DMS153 treated with DMSO at 0.1 percent for 48 hours (cell line): Measurements from ENCODE around the gene KLF13.

ENCODE experiments used
- DNase-seq: peaks from one replicate; lab custom pipeline; 2025; ENCODE audit not compliant: unreplicated experiment; lab: John Stamatoyannopoulos, UW

KLF13 gene

DNA sequence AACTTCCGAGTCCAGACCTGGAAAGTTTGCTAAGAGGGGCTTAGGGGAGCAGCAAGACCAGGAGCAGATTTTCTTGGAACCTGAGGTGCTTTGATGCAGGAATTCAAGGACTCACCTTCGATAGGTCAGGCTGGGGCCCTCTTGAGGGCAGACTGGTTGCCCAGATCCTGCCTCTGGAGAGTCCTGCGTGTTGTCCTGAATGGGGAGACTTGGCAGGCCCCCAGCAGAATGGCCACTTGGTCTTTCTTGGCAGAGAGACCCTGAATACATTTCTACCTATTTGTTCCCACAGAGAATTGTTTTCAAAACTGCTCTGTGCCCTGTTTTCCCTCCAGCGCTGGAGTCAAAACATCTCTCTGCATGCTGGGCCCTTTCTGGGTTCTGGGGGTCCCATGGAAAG is 4.2 kb downstream of the KLF13 start:
- DNase-seq, result no peak

DNA sequence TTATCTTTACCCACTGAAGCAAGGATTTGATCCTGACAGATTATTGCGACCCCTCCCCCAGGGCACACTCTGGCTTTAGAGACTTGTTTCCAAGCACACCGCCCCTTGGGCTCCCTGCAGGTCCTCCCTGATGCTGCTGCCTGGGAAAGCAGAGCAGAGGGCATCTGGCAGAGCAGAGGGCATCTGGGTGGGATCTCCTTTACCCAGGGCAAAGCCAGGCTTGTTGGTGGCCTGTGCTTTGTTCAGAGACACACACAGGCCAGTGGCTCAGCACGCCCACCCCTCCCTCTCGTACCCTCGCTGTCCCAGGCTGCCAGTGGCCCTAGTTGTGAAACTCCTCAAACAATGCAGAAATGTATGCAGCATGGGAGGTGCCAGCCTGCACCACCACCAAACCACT is 4.8 kb downstream of the KLF13 start:
- DNase-seq, result no peak

DNA sequence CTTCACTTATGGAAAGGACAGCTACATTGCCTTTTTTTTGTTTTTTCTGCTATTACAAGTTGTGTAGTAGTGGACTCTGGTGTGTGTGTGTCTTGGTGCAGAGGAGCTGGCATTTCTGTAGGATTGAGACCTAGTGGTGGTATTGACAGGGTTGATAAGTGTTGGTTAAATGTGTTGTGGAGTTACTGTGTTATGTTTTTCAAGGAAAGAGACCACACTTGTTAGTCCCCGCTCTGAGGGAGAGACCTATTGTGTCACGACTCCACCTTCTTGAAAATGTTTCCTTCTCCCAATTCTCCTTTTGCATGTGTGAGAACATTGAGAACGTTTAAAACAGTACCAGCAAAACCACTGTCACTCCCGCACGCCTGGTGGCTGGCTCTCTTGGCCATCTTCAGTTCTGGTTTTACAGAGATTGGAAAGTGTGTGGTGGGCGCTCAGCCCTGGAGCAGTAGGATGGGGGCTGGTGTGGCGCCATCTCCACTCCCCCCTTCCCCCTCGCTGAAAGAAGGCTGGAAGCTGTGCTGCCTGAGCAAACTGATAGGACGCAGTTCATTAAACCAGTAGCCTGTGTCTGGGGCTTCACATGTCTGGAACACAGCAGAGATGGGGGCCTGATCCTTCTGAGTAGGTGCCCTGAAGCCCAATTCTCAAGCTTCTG is 5.5 kb downstream of the KLF13 start:
- no peak for DNase-seq

DNA sequence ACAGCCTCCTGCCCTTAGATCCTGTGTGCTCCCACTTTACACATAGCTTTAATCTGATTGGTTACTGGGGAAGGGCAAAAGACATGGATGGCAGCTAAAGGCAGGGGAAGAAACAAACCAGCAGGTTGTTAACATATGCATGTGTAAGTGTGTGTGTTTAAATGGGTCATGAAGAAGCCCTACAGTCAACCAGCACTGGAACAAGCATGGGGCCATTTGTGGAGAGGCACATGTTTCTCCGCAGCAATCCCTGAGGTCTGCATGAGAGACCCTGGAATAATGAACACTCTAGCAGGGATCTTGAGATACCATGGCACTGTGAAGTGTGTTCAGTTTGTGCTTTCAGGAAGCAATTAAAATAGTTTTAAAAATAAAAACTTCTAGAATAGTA is 6.0 kb downstream of the KLF13 start:
- DNase-seq, result no peak

DNA sequence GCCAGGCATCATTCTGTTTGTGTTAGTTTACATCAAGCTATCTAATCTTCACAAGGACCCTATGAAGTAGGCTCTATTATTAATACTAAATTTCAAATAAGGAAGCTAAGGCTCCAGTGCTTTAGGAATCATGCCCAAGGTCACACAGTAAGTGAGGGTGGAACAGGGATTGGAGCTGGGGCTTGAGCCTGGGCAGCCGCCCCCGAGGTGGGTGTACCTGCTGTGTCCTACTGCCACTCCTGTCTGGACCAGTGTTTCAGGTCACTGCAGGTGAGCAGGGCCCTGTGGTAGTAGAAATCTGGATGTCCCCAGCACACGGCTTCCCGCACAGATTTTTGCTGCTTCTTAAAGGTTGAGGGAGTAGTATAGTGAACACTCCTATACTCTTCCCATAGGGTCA is 6.5 kb downstream of the KLF13 start:
- DNase-seq, result no peak

DNA sequence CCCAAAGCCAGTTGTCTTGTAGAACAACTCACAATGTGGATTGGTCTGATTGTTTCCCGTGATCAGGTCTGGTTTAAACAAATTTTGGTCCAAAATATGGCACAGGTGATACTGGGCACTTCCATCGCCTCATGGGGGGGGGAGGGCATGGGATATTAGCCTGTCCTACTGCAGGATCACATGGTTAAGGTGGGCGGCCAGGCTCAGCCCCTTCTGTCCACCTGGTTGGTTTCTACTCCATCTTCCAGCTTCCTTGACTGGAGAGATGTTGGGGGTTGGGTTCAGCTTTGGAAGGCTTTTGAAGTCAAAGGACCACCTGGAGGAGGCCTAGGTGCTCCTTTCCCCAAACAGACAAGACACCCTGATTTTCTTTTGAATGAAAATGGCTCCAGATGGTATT is 7.2 kb downstream of the KLF13 start:
- no peak for DNase-seq

DNA sequence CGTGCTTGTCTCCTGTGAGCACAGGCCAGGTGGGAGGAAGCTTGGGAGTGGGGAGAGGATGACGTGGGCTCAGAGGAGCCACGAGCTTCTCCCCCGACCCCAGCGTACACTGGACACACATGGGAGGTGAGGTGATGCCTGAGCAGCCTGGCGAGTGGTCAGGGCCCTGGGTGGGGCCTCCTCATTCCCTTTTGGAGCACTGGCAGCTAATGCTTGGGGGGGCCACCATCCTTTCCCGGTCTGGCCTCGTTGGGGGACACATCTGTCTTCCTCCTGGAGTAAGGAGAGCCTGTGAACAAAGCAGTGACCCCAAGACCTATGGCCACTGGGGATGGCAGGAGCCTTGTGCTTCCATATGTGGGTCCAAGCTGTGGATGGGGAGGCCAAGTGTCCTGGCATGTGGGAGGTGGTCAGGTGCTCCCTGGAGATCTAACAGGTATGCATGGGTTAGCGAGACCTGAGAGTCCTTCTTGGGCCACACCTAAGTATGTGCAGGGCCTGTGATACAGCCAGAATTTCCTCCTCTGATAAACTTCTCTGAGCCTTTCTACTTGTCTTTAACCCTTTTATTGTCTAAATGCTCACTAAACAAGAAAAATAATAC is 9.5 kb downstream of the KLF13 start:
- no peak for DNase-seq

DNA sequence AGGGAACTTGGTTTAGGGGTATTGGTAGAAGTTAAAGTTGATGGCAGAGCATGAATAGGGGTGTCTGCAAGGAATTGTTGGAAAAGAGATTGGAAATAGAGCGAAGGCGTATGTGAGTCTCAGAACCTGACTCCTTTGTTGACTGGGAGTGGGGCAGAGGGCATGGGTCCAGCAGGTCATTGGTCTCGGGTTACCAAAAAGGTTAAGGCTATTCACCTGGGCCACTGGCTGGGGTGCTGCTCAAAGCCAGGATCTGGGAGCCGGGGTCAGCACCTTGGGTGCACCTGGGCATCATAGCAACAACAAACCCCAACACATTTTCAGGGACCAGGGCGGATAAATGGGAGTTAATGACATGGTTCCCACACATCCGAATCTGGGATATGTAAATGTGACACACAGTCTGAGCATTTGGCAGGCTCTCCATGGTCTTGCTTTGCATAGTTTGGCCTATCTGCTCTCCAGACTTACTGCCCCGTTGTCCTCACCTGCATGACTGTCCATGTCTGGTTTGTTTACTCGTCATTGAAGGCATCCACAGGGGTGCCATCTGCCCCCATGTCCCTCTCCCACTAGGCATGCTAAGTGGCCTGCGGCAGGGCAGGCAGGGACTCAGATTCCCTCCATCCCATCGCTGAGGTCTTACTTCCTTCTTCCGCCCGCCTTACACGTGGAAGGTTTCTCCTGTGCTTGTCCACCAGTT is 10.1 kb downstream of the KLF13 start:
- no peak for DNase-seq

DNA sequence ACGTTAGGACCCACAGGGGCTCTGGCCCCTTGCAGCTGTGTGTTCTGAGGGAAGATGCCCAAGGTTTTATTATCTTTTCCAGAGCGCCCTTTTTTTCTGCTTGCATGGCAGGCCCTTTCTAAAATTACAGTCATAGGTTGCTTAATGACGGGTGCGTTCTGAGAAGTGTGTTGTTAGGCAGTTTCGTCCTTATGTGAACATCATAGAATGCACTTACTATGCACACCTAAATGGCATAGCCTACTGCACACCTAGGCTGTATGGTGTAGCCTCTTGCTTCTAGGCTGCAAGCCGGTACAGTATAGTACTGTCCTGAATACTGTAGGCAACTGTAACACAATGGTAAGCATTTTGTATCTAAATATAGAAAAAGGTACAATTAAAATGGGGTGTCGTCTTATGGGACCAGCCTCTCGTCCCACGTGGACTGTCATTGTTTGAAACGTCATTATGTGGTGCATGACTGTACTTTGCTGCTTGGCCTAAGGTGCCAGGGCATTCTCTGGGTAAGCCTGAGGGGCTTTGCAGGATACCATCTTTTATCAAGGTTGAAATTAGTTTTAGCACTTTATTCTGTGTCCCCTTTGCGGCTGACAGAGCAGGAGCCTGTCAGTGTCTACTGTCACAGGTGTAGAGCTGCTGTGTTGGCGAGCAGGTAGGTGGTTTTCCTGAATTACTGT is 10.9 kb downstream of the KLF13 start:
- no peak for DNase-seq

DNA sequence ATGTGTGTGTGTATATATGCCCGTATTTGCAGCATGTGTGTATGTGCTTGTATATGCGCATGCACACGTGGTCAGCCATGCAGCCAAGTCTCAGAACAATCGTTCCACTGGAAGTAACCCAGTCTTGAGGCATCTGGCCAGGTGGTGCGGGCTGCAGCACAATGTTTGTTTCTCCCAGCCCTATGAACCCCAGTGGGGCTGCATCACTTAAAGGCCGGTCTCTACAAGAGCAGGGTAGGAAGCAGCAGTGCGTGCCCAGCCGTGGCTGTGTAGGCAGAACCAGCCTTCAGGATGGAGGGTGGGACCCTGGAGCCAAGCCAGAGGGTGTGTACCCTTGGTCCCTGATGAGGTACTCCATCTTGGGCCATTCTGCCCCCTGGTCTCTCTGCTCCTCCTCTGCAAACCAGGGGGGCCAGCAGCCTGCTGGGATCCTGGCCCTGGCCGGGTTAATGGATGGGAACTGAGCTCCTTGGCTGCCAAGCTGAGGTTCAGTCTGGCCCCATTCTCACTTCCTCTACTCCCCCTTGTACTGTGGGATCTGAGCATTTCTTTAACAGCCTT is 11.8 kb downstream of the KLF13 start:
- DNase-seq, result no peak

DNA sequence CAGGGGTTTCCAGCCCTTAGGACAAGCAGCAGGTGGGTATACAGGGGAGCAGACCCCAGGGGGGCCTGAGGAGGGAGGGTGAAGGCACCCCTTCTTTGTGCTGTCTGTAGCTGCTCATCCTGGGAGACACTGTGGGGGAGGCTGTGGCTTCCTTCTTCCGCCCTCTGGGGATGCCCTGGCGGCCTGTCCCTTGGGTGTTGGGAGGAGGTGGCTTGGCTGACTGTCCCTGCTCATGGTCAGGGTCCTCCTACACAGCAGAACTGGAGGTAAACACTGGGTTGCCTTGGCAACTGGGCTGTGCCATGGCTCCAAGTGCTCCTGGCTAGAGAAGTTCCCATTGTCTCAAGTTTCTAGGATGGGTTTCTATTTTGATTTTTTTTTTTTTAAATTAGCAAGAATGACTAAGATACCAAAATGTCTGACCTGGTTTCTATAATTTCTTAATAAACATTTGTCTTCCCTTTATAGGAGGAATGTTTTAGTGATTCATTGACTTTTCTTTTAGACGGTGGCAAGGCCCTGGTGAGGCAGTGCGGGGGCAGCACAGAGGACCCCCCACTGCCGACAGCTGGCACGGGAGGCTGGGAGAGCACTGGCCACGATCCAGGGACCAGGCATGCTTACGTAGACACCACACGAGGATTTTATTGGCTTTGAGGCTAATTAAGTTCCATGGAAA is 12.4 kb downstream of the KLF13 start:
- no peak for DNase-seq

DNA sequence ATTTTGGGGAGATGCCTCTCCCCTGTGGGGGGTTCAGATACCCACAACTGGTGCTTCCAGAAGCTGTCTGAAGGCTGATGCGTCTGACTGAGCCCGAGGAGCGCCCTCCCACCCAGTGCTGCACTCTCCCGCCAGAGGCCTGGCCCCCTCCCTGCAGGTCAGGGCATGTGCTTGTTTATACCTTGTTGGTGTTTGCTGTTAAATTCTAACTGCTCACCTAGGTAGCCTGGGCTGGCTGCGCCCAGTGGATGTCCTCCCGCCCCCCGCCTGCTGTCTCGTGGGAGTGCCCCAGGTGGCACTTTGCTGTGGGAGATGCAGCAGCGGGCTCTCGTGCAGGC is 12.9 kb downstream of the KLF13 start:
- DNase-seq, result no peak

DNA sequence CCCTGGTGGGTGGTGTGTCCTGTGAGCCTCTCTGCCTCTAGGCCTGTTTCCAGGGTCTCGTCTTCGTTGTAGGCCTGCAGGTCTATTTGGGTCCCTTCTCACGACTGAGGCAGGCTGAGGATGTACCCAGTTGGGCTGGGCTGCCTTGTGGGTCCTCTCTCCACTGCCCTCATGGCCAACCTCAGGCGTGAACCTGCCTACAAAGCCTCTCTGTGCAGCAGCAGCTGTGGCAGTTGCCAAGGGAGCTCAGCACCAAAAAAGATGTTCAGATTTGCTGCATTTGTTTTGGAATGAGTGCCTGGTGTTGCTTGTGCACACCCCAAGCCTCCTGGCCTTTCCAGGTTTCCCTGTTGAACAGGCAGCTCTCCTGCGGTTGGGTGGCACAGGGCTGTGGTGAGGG is 13.4 kb downstream of the KLF13 start:
- no peak for DNase-seq

DNA sequence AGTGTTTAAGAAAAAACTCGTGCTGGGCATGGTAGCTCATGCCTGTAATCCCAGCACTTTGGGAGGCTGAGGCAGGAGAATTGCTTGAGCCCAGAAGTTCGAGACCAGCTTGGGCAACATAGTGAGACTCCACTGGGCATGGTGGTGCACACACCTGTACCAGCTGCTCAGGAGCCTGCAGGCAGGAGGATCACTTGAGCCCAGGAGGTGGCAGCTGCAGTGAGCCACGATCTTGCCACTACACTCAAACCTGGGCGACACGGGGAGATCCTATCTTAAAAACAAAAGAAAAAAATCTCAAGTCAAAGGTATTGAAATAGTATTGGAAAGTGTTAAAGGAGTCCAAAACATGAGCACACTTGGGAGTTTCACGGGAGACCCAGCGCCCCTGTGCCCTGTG is 14.0 kb downstream of the KLF13 start:
- no peak for DNase-seq

DNA sequence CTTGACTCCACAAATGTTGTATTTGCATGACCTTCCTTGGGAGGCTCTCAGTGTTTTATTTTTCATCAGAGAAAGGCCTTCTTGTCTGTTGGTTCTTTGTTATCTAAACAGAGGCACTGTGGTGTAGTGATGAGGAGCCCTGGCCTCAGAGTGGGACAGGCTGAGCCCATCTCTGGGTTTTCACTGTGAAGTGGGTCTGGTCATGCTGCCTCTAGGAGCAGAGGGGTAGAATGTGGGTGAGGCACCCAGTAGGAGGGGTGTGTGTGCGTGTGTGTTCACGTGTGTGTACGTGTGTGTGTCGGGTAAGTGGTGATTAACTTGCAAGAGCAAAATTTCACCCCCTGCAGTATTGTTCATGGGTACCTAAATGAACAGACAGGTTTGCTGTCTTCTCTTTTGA is 14.4 kb downstream of the KLF13 start:
- no peak for DNase-seq

DNA sequence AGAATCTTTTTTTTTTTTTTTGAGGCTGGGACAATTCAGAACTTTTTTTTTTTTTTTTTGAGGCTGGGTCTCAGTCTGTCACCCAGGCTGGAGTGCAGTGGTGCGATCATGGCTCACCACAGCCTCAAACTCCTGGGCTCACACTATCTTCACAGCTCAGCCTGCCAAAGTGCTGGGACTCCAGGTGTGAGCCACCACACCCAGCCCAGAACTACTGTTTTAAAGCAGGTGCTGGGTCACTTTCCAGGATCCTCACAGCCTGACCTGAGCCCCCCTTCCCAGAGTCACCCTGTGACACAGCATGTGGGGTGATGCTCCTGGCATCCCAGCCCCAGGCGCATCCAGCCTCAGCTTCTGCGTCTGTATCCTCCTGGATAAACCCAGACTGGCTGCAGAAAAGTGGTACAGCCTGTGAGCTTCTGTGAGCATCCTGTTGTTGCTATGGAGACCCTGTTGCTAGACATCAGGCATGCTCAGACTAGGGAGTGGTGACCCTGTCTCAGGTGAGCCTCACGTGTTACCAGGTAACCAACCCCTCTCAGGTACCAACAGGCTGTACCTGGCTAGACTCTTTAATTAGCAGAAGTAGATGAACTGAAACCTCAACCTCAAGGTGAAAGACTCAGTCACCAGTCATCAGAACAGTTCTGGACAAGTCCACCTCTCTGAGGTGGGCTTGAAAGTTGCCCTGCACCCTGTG is 15.0 kb downstream of the KLF13 start:
- no peak for DNase-seq

DNA sequence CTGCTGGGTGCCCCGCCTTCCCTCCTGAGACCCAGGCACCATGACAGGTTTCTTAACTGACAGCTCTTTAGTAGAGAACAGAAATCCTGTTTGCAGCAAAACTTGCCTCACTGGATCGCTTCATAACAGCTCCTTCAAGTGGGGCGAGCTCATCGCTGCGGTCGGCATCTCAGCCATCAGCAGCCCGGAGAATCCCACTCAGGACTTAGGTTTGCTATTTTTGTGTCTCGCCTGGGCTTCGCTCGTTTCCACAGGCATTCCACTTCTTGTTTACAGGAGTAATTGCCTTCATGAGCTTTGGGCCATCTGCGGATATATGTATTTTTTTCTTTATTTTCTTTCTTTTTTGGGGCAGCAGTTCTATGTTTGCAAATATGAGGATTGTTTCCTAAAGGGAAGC is 15.7 kb downstream of the KLF13 start:
- DNase-seq, result no peak

DNA sequence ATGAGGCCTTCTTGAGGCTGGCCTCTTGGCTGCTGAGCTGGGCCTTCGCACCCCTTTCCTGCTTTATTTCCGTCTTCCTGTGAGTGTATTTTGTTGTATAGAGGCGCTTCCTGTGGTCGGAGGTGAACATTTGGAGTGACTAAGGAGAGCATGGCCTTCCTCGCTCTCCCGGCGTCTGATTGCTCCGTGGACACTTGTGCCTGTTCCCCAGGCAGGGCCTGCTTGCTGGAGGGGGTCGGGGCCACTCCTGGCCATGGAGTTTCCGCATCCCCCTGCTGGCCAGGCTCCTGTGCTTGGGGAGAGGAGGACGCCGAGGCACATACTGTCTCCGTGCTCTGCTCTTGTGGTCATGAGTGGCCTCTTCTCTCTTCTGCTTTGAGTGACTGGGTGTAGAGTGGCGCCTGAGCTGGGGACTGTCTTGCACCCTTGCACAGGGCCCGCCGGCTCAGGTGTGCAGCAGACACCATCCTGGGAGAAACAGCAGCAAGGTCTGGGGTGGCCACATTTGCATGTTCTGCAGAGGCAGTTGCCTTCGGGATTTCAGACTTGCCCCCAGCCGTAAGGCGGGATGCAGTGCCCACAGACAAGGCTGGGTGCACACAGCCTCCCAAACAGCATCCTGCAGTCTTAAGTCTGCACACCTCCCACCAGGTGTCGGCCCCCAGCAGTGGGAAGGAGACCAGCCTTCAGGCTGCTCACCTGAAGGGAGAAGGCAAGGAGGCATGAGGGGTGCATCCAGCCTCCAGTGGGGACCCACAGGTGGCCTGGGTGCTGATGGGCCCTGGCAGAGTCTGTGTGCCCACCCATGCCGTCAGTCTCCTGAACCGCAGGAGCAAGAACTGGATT is 16.4 kb downstream of the KLF13 start:
- no peak for DNase-seq

DNA sequence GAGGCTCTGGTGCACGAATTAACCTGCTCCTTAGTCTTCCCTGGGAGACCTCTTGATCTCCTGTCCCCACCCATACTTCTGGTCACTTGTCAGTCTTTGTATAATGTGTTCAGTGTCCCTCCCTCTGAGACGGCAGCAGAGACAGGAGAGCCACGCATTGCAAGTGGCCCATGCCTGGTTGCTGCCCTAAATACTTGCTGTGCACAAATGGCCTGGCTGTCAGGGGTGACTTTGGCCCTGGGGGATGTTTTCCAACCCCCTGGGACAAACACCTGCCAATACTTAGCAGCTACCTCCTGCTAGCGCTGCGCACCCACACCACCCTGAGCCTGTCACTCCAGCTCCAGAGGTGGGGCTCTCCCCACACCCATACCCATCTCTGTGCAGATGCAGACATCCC is 17.2 kb downstream of the KLF13 start:
- no peak for DNase-seq

DNA sequence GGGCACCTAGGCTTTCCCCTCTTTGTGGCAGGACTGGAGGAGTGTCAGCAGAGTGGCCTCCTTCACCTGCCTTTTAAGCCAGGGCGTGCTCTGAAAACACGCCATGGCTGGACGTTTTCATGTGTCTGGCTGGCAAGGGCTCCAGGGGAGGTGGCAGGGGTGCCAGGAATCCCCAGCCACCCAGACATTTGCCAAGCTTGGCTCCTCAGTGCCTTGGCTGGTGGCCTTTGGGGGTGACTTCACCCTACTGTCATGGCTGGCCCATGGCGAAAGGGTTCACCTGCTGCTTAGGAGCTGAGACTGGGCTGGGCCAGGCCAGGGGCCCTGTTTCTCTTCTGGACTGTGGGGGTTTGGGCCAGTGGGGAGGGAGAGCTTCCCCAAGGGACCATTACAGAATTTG is 17.6 kb downstream of the KLF13 start:
- DNase-seq, result no peak
